GM21423 (cell line): ENCODE data around the gene OR2K2.
"Not testable (repeated sequence)": the region's sequence is repeated elsewhere in the genome, so short reads cannot be mapped to it uniquely, and the experiment has no call there.

Experiments
- ATAC-seq: cut with Tn5 transposase; IDR thresholded peaks from one replicate; pipeline ENCODE4 v1.9.1; 2021; ENCODE audit warnings: mild to moderate bottlenecking, moderate library complexity; ENCODE audit not compliant: unreplicated experiment

The OR2K2 gene

GRCh38 chr9:111298731-111299598 lies 31.1 kb downstream of the OR2K2 start:
- ATAC-seq: no peak

- ATAC-seq: no peak
Observed at GRCh38 chr9:111298111-111298510, 31.9 kb downstream of the OR2K2 start.

GRCh38 chr9:111297066-111297824 lies 32.8 kb downstream of the OR2K2 start:
- no peak for ATAC-seq

- ATAC-seq: no peak
Observed at GRCh38 chr9:111294691-111295451, 35.2 kb downstream of the OR2K2 start.

DNA sequence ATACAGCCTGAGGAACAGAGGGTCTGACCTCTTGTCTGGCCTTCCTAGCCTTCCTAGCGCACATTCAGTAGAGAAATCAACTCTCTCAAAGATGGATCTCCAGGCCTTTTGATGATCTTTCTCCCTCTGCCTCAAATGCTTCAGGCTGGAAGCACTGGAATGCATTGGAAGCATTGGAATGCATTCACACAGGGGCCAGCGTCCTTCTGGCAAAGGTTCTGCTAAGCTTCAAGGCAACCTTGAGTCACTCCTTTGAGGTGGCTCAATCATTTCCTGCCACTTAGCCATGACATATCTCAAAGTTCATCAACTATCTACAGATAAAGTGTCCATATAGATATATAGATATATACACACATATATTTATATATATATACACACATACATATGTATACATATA lies 42.9 kb downstream of the OR2K2 start:
- no peak for ATAC-seq

DNA sequence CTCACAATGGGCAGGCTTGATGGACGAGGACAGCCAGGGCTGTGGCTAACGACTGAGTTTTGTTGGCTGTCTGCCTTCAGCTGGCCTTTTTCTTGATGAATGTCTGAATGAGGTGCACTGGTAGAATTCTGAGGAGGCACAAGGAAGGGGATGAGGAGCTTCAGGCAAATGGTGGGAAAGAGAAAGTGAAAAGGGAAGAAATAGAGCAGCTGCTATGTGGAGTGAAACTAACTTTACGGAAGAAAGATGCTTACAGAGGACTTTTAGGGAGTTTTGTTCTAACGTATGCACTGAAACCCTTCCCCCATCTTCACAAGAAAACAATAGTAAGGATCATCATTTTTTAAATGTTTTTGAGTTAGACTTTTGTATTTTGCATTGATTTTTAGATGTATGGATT lies 45.3 kb downstream of the OR2K2 start:
- ATAC-seq: no peak

DNA sequence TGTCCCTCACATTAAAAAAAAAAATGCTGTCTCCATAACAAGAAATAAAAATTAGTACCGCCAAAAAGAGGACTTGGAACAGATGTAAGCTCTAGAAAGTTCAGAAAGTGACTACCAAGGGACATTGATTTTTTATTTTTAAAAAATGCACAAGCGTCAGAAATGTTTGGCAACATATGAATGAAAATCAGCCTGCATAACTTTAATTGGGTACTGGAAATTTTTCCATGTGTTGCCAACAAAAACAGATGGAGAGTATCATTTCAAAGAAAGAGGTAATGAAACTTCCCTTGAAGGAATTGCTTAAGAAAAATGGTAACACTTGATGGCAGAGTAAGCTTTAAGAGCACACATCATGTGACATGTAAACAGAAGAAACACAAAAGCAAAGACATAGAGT lies 47.2 kb downstream of the OR2K2 start:
- ATAC-seq: no peak

GRCh38 chr9:111280795-111281194 lies 49.2 kb downstream of the OR2K2 start:
- not testable (repeated sequence) for ATAC-seq
